IPS DF 6.9 (cell line): ENCODE data around the gene ARVCF.

Experiments used
- DNase-seq: peaks from one replicate; pipeline ENCODE4 v3.0.0-alpha.2; 2013; ENCODE audit warnings: low read depth, low spot score
- H3K27ac ChIP-seq: one replicate; pipeline ENCODE4 v1.5.1; 2013; ENCODE audit warnings: low read length, control low read depth
- H3K27me3 ChIP-seq: 2 replicates; pipeline ENCODE4 v1.6.1; 2013; ENCODE audit warnings: mild to moderate bottlenecking, low read length; ENCODE audit not compliant: control insufficient read depth, insufficient read depth
- H3K36me3 ChIP-seq: 2 replicates; pipeline ENCODE4 v1.6.1; 2013; ENCODE audit warnings: low read length; ENCODE audit not compliant: control insufficient read depth, insufficient read depth
- H3K4me1 ChIP-seq: 2 replicates; pipeline ENCODE4 v1.6.1; 2013; ENCODE audit warnings: low read length; ENCODE audit not compliant: control insufficient read depth, insufficient read depth
- H3K4me3 ChIP-seq: 2 replicates; pipeline ENCODE4 v1.5.1; 2013; ENCODE audit warnings: mild to moderate bottlenecking, low read length
- H3K9me3 ChIP-seq: 2 replicates; pipeline ENCODE4 v1.6.1; 2013; ENCODE audit warnings: low read length, inconsistent platforms; ENCODE audit not compliant: control insufficient read depth, insufficient read depth
- WGBS: extraction: QIAGEN DNeasy Blood & Tissue Kit; methylation state at CpG from one replicate; pipeline ENCODE4 v1.1.7; 2013; ENCODE audit warnings: mixed read lengths, missing lambda C conversion rate; ENCODE audit not compliant: insufficient read length, insufficient coverage; 5-methylcytosine and 5-hydroxymethylcytosine counted together

ARVCF gene

DNA sequence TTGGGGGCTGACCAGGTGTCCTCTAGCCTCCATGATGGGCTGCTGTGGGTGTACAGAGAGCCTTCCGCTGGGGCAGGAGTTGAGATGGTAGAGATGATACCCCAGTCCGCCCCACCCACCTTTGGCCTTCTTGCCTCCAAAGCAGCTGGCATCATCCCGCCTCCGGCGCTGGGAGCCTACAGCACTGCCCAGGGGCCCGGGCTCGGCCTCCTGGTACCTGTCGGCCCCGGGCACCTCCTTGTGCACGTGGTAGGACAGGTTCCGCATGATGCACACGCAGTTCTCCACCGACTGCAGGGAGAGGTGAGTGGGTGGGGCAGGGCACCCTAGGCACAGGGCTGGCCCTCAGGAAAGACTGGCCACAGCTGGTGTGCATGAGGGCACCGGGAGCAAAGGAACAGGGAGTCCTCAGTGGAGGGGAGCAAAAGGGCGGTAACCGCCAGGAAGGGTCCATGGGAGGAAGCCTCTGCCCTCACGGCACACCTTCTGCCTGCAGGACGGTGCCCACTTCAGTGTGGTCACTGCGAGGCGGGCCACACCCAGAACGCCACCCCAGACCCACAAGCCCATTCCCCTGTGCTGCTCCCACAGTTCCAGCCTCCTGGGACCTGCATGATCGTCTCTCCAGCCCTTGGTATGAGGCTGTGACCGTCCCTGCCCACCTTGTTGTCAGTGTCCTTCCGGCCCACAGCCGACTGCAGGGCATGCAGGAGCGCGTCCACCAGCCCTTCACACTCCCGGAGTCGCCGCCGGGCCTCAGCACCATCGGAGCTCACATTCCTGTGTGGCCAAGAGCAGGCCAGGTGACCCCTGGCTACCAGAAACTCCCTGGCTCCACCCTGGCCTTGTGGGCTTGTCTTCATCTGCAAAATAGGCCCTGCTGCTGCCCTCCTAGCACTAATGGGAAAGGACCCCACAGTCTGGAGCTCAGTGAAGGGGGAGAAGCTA, 39.1 kb downstream of the ARVCF start:
- Histone ChIP-seq H3K4me1 (peaks cover 10% of the 10 kb centered on the region), H3K27me3 (no peaks in the 10 kb centered on the region), H3K27ac (no peak overlapping the region), H3K4me3 (no peak overlapping the region), H3K36me3 (peaks cover 32% of the 10 kb centered on the region), H3K9me3 (no peaks in the 10 kb centered on the region)
- DNase-seq: no peak
- no CpG with 5 or more reads among the region's 32 CpGs for WGBS

DNA sequence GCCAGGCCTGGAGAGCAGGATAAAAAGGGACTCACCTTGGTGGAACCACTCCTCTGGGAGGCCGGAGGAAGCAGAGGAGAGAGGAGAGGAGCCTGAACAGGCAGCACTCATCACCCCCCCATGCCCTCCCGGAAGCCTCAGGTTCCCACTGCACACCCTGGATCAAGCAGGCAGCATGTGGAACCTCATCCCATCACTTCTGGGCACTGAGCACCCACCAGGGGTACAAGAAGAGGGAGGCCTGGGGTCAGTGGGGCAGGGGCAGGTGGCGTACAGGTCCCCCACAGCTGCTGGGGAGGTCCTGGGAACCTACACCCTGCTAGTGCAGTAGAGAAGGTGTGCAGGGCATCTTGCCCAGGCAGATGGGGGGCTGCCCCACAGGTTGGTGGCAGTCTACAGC, 40.0 kb downstream of the ARVCF start:
- Histone ChIP-seq H3K36me3 (peaks cover 31% of the 10 kb centered on the region), H3K27ac (no peak overlapping the region), H3K9me3 (no peaks in the 10 kb centered on the region), H3K4me3 (no peak overlapping the region), H3K27me3 (no peaks in the 10 kb centered on the region), H3K4me1 (peaks cover 10% of the 10 kb centered on the region)
- DNase-seq: no peak
- WGBS: no CpG with 5 or more reads among the region's 3 CpGs

DNA sequence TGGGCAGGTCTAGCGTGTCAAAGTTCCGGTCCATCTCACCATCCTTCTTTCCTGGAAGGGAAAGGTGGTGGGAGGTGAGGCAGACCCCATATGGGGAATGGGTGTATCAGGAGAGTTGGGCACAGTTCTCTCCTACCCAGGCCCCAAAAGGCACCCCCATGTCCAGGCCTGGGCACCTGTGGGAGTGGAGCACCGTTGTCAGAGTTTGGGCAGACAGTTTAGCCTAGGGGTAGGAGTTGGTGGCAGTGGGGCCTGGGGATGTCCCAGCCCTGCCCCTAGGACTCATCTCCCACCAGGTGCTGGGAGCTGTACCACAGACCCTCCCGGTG, 41.0 kb downstream of the ARVCF start:
- no peaks in the 10 kb centered on the region for H3K9me3 ChIP-seq
- no peaks in the 10 kb centered on the region for H3K27me3 ChIP-seq
- no peak for DNase-seq
- peaks cover 31% of the 10 kb centered on the region for H3K36me3 ChIP-seq
- no peak overlapping the region for H3K27ac ChIP-seq
- no peak overlapping the region for H3K4me3 ChIP-seq
- no CpG with 5 or more reads among the region's 4 CpGs for whole genome bisulfite sequencing
- H3K4me1 ChIP-seq: peaks cover 10% of the 10 kb centered on the region

DNA sequence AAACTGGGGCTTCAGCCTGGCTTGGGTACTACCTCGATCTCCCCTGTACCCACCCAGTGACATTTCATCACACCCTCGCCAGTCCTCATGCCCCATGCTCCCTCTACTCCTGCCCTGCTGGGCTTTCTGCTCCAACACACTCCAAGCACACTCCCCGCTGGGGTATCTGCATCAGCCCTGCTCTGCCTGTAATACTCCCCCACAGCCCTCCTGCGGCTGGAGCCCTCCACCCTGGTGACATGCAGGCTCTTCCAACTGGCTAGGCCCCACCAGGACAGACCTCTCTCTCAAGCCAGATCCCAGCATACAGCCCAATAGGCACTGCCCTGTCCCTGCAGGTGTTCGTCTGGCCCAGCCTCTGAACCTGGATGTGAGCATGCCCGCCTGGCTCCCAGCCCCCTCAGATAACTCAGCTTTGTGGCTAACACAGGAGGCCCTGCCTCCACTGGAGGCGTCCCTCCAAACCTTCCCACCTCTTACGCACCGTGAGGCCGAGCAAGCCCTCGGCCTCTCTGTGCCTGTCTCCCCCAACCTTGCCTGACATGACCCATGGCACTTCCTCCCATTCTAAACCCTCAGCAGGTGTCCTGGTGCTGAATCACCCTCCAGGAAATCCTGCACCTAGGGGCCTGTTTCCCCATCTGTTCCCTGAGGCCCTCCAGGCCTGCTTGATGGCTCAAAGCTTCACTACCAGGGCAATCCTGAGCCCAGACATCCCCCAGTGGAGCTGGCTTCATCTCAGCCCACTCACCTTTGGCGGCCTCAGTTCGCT, 41.5 kb downstream of the ARVCF start:
- Histone ChIP-seq H3K27ac (no peak overlapping the region), H3K27me3 (no peaks in the 10 kb centered on the region), H3K4me1 (peaks cover 10% of the 10 kb centered on the region), H3K4me3 (no peak overlapping the region), H3K36me3 (peaks cover 31% of the 10 kb centered on the region), H3K9me3 (no peaks in the 10 kb centered on the region)
- no peak for DNase-seq
- WGBS: no CpG with 5 or more reads among the region's 13 CpGs

DNA sequence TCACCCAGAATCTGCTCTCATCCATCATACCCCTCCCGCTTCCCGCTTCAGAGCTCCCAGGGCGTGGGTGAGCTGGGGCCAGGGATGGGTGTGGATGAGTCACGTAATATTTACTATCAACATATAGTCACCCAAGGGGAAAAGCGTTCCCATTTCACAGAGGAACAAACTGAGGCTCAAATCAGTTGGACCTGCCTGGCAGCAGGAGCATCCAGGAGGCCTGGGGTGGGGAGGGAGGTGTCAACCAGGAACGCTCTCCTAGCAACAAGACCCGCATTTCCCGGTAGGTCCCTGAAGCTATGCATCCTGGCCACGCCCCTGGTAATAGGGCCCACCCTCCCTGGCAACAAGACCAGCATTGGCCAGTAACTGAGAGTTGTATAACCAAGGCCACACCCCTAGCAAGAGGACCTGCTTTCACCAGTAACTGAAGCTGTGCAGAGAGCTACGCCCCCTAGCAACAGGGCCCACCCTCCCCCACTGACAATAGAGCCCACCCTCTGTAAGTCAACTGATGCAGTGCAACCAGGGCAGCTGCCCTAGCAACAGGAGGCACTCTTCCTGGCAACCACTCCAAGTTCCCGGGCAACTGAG, 42.3 kb downstream of the ARVCF start:
- peak; percentile 92 for DNase-seq
- Histone ChIP-seq H3K4me3 (no peak overlapping the region), H3K36me3 (peaks cover 26% of the 10 kb centered on the region), H3K4me1 (peaks cover 10% of the 10 kb centered on the region), H3K27me3 (no peaks in the 10 kb centered on the region), H3K9me3 (no peaks in the 10 kb centered on the region), H3K27ac (no peak overlapping the region)
- WGBS: no CpG with 5 or more reads among the region's 11 CpGs

DNA sequence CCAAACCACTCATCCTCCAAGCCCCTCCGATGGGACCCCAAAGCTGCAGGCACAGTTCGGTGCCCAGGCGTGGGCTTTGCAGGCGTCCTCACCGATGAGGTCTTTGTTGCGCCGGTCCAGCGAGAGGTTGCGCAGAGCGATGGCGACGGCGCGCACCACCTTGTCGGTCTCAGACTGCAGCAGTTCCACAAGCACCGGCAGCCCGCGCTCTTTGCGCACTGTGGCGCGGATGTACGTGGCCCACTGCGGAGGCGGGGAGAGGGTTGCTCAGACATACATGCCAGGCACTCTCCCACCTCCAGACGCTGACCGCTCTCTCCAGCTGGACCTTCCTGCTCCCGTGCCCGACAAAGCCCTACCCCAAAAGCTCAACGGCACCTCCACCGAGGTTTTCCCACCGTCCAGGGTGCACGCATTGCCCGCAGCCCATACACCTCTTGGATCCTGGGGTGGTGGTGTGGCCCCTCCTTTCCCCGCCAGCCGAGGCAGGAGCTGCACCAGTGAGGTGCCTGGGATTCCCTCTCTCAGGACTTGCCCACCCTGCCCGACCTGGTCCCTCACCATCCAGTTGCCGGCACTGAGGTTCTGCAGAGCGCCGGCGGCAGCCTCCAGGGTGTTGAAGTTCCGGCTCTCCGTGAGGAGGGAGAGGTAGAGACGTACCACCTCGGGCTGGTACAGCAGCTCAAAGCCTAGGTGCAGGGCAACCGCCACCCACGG, 42.9 kb downstream of the ARVCF start:
- Histone ChIP-seq H3K27ac (no peak overlapping the region), H3K36me3 (peaks cover 20% of the 10 kb centered on the region), H3K27me3 (no peaks in the 10 kb centered on the region), H3K9me3 (no peaks in the 10 kb centered on the region), H3K4me3 (no peak overlapping the region), H3K4me1 (peaks cover 10% of the 10 kb centered on the region)
- no peak for DNase-seq
- WGBS: no CpG with 5 or more reads among the region's 46 CpGs

DNA sequence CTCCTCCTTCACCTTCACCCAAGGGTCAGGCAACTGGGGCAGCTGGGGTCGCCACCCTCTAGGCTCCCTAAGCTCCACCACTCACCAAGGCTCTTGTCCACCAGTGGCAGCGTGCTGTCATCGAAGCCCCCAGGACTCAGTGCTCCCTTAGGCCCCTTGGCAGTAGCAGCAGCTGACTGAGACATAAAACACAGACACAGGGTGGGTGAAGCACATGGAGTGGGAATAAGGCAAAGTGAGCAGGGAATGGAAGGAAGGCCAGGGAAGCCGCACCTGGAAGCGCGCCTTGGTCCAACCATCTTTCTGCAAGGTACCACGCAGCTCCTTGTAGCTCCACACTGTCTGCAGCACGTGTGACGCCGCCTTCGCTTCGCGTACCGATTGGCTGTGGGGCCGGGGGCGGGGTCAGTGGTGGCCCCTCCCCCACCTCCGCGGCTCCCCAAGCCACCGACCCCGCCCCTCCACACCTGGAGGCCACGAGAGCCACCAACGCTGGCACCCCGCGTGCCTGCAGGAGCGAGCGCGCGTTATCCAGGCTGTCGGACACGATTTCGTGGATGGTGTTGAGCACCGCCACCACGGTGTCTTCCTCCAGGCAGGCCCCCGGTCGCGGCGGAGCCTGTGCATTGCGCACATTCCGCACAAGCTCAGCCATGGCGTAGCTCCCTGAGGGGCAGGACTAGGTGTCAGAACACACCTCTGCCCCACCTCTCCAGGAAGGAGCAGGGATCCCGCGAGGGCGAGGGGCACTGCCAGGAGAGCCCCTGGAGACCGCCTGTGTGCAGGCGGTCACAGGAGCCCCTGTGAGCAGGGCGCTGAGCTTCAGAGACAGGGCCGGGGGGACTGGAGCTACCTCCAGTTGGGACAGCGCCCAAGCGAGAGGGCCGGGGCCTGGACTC, 43.7 kb downstream of the ARVCF start:
- Histone ChIP-seq H3K9me3 (no peaks in the 10 kb centered on the region), H3K4me3 (no peak overlapping the region), H3K27me3 (no peaks in the 10 kb centered on the region), H3K36me3 (peaks cover 21% of the 10 kb centered on the region), H3K27ac (no peak overlapping the region), H3K4me1 (peaks cover 10% of the 10 kb centered on the region)
- no CpG with 5 or more reads among the region's 50 CpGs for WGBS
- no peak for DNase-seq

DNA sequence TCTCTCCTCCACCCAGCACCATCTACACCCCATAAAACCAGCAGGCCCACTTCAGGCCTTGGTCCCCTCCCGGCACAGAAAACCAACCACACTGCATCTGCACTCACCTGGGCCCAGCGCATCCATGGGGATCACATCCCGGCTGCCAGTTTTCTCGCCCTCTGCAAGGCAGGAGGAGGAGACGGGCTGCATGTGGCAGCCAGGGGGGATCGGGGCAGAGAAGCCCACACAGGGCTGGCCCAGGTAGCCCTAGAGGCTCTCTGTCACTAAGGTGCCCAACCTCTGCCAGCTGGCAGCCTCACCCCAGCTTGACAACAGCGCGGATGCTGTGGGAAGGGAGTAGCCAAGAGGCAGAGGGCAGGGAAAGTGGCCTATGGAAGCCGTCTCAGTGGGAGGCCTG, 44.4 kb downstream of the ARVCF start:
- H3K4me3 ChIP-seq: no peak overlapping the region
- H3K9me3 ChIP-seq: no peaks in the 10 kb centered on the region
- no CpG with 5 or more reads among the region's 9 CpGs for WGBS
- peaks cover 10% of the 10 kb centered on the region for H3K4me1 ChIP-seq
- H3K36me3 ChIP-seq: peaks cover 21% of the 10 kb centered on the region
- DNase-seq: no peak
- H3K27me3 ChIP-seq: no peaks in the 10 kb centered on the region
- H3K27ac ChIP-seq: no peak overlapping the region

DNA sequence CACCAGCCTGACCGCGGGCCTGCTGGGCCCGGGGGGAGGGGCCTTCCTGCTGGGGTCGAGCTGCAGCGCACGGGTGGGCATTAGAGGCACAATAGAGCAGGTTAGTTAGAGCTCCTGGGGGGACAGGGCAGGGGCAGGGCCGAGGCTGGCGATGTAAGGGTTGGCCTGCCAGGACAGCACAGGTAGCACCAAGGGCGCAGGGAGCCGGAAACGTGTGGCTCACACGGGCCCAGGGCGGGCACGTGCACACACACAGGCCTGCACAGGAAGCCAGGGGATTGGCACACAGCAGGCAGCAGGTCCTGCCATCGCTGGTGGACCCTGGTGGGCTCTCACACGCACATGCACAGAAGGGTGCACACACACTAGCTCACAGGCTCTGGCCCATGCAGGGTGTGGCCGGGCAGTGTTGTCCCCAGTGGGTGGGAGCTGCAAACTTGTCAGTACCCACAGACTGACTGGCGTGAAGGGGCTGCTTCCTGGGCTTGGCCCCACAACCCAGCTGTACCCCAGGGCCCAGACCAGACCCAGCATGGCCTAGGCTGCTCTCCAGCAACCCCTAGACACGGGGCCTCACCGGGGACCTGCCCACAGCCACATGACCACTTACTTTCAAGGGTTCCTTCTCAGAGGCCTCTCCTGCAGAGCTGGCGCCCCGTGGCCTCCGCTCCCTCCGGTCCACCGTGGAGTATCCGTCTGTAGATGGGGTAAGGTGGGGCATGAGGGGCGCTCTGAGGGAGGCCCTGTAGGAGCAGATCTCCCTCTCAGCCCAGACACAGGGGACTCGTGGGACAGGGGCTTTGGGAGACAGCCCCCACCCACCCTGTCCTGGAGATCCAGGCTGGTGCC, 45.1 kb downstream of the ARVCF start:
- Histone ChIP-seq H3K36me3 (peaks cover 21% of the 10 kb centered on the region), H3K9me3 (no peaks in the 10 kb centered on the region), H3K27ac (no peak overlapping the region), H3K4me1 (peaks cover 10% of the 10 kb centered on the region), H3K4me3 (no peak overlapping the region), H3K27me3 (no peaks in the 10 kb centered on the region)
- DNase-seq: no peak
- no CpG with 5 or more reads among the region's 28 CpGs for WGBS
